Small intestine (tissue), 7 donors: Measurements from ENCODE around the gene TBX15. TPM values are rescaled to one million over a fixed set of nuclear protein-coding genes. Genes with fewer than 3 reads are reported as not detected.

ENCODE experiments used
- DNase-seq, 2 donors: peaks; one replicate each; pipeline versions ENCODE4 v3.0.0 to v3.0.0-alpha.2; 2013
- FAIRE-seq: peaks from 2 replicates; lab custom pipeline; 2012; peaks lifted over from hg19 to GRCh38; lab: Jason Lieb, UNC
- H3K27ac ChIP-seq, 3 donors: one replicate each; pipeline ENCODE4 v1.5.1; 2013; ENCODE audit warnings: low read length in 2 of 3, mild to moderate bottlenecking in 2 of 3, control low read depth in 1 of 3, inconsistent platforms in 1 of 3, low read depth in 1 of 3, moderate library complexity in 1 of 3
- H3K27me3 ChIP-seq, 3 donors: one replicate each; pipeline ENCODE4 v1.6.1; 2013; ENCODE audit warnings: low read length in 3 of 3, inconsistent platforms in 1 of 3; ENCODE audit not compliant: control insufficient read depth in 3 of 3, insufficient read depth in 3 of 3
- H3K36me3 ChIP-seq, 3 donors: one replicate each; pipeline ENCODE4 v1.6.1; 2013; ENCODE audit warnings: low read length in 3 of 3, inconsistent platforms in 1 of 3, low read depth in 1 of 3, mild to moderate bottlenecking in 1 of 3, moderate library complexity in 1 of 3; ENCODE audit not compliant: control insufficient read depth in 3 of 3, insufficient read depth in 2 of 3
- H3K4me1 ChIP-seq, 3 donors: one replicate each; pipeline ENCODE4 v1.6.1; 2013; ENCODE audit warnings: low read length in 2 of 3, inconsistent platforms in 1 of 3, low read depth in 1 of 3, mild to moderate bottlenecking in 1 of 3, moderate library complexity in 1 of 3; ENCODE audit not compliant: control insufficient read depth in 3 of 3, insufficient read depth in 2 of 3
- H3K4me3 ChIP-seq, 3 donors: one replicate each; pipeline ENCODE4 v1.5.1; 2013; ENCODE audit warnings: low read length in 3 of 3, control low read depth in 1 of 3, inconsistent platforms in 1 of 3, low read depth in 1 of 3, mild to moderate bottlenecking in 1 of 3, moderate library complexity in 1 of 3
- H3K9me3 ChIP-seq, 2 donors: one replicate each; pipeline ENCODE4 v1.6.1; 2013; ENCODE audit warnings: low read depth in 1 of 2, low read length in 1 of 2; ENCODE audit not compliant: control insufficient read depth in 2 of 2, insufficient read depth in 1 of 2
- WGBS, 3 donors: extraction: QIAGEN DNeasy Blood & Tissue Kit; methylation state at CpG; one replicate each; pipeline ENCODE4 v1.1.7; 2013; 5-methylcytosine and 5-hydroxymethylcytosine counted together
- polyA plus RNA-seq, 4 donors: library from polyadenylated mRNA; stranded (reverse) in 3 of 4; unstranded in 1 of 4; fragments of 200-250 nt in 3 of 4; fragments of 120-200 nt in 1 of 4; gene quantifications; one replicate each; pipeline versions ENCODE4 v1.2.1 to v1.2.3, GENCODE V29; 2013
- donor health status: healthy with polysubstance abuse.
- donor health status: control.
- donor health status: control.
- donor health status: Bipolar disorder and iron deficiency.
- donor health status: healthy.

TBX15 gene
- polyA plus RNA-seq, 4 donors = 0.09 to 0.18 TPM; not detected in 2

DNA sequence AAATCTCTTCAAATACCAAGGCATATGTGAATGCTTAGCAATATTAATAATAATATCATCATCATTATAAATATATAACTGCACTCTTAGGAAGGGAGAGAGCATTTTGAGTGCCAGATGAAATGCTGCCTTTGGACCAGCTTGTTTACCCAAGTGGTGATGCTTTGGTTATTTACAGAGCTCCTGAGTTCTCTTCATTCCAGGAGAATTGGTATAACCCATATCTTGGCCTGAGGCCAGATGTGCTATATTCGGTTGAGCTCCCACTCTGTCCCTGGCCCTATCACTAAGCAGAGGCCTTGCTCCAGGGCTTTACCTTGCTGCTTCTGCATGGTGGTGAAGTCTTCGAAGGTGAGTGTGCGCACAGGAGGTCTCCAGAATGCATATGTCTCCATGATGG is 89.4 kb downstream of the TBX15 start:
- WGBS, 3 donors = 87 to 89% (median 88%) methylated on average over 3 of the region's 3 CpGs
- H3K27me3 ChIP-seq = no peaks in the 10 kb centered on the region

DNA sequence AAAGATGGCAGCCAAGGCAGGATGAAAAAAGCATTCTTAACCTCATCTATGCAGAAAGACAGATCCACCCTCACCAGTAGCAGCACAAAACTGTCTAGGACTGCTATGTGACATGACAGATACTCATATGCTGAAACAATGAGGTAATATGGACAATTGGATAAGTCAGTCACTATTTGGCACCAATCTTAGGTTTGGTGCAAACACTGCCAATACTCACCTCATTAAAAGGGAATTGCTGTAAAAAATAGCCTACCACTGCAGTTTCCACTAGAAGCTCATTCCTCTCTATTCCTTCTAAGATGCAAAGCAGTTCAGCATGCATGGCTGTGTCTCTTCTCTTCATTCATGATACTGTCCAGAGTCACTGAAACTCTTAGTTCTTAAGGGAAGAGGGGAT is 91.7 kb downstream of the TBX15 start:
- Histone ChIP-seq H3K27ac (no peak overlapping the region), H3K4me1 (no peaks in the 10 kb centered on the region), H3K9me3 (no peaks in the 10 kb centered on the region), H3K36me3 (no peaks in the 10 kb centered on the region), H3K4me3 (no peak overlapping the region), H3K27me3 (no peaks in the 10 kb centered on the region)
- no peak for FAIRE-seq
- no peak for DNase-seq

More for the DNA sequence above, 89.4 kb downstream of the TBX15 start:
- DNase-seq (no peak), FAIRE-seq (no peak)
- Histone ChIP-seq H3K4me3 (no peak overlapping the region), H3K36me3 (no peaks in the 10 kb centered on the region), H3K9me3 (no peaks in the 10 kb centered on the region), H3K27ac (no peak overlapping the region), H3K4me1 (no peaks in the 10 kb centered on the region)

DNA sequence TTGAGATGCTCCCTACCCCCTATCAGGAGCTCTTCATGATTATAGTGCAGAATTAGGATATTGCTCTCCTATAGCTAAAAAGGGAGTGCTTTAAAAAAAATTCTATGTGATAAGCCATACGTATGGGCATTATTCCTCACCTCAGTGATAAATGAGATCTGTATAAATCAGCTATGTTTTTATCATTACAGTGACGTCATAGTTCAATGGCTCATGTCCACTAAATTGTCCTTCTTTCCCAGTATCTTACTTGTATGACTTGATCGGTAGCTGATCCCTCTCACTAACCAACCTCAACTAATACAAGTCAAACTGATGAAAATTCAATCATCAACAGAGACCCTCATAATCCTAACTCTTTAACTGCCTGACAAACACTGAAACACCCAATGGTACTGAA is 93.3 kb downstream of the TBX15 start:
- Histone ChIP-seq H3K27me3 (no peaks in the 10 kb centered on the region), H3K4me1 (no peaks in the 10 kb centered on the region), H3K27ac (no peak overlapping the region), H3K9me3 (no peaks in the 10 kb centered on the region), H3K4me3 (no peak overlapping the region), H3K36me3 (no peaks in the 10 kb centered on the region)
- FAIRE-seq (no peak), DNase-seq (no peak)
- WGBS, 3 donors = 70 to 88% (median 74%) methylated on average over 3 of the region's 3 CpGs

DNA sequence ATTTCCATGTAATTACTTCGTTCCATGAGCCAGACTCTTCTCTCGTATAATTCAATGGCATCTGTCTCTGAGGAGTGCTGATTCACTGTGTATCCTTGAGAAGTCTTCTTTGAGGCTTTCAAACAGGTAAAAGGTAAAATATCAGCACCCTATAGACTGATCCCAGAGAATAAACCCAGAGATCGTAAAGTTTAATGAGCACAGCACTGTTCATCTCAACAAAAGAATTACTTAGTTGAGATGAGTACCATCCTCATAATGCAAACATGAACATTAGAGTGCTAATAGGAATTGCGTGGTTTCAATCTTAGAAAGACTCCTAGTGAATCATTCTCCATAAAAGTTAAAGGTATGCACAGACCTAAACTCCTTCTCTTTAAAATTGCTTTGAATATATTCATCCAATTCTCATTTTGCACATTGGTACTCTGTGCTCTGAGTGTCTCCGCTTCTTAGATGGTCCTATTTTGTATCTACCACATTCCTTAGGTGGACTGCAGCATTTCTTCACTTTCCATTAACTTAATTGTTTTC is 97.2 kb downstream of the TBX15 start:
- FAIRE-seq (no peak), DNase-seq (no peak)
- no peaks in the 10 kb centered on the region for H3K4me1 ChIP-seq
- H3K27me3 ChIP-seq = no peaks in the 10 kb centered on the region
- H3K4me3 ChIP-seq = no peak overlapping the region
- H3K9me3 ChIP-seq = no peaks in the 10 kb centered on the region
- no peaks in the 10 kb centered on the region for H3K36me3 ChIP-seq
- WGBS, 3 donors = 81 to 87% (median 82%) methylated on average over 5 of the region's 5 CpGs
- no peak overlapping the region for H3K27ac ChIP-seq

DNA sequence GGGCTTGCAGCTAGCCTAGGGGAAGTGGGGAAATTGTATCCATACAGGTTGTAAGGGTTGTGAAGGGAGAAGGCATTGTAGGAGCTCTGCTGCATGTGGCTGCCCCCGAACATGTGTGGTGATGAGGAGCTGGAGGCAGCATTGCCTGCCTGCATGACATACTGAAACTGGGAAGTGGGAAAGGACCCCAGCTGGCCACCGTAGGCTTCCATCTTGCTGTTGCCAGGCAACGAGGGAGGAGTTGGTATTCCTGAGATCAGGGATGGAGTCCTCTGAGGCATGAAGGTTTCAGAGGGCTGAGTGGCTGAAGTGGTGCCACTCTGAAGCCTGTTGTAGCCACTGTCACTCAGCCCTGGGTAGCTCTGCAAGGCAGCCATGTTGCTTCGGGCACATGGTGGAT is 103.2 kb downstream of the TBX15 start:
- Histone ChIP-seq H3K4me1 (no peaks in the 10 kb centered on the region), H3K9me3 (no peaks in the 10 kb centered on the region), H3K36me3 (no peaks in the 10 kb centered on the region), H3K27me3 (no peaks in the 10 kb centered on the region), H3K4me3 (no peak overlapping the region), H3K27ac (no peak overlapping the region)
- no peak for DNase-seq
- 78 to 88% (median 81%) methylated on average over 4 of the region's 4 CpGs for WGBS, 3 donors
- FAIRE-seq = no peak

DNA sequence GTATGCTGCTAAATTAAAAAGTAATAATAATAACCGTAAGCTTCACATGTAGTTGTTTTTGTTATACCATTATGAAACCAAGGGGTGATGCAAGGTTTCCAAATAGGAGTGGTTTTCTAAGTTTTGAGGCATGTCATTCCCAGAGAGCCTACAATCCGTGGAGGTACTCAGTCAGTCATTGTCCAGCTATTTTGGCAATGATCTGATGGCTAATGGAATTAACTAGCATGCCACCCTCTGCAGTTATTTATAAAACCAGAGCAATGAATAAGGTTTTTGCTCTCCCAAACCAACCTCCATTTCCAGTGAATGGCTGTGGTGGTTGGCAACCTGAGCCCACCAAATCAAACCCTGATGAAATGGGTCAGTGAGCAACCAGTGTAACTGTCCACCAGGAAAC is 106.4 kb downstream of the TBX15 start:
- Histone ChIP-seq H3K9me3 (no peaks in the 10 kb centered on the region), H3K27me3 (no peaks in the 10 kb centered on the region), H3K27ac (no peak overlapping the region), H3K4me3 (no peak overlapping the region), H3K4me1 (no peaks in the 10 kb centered on the region), H3K36me3 (no peaks in the 10 kb centered on the region)
- FAIRE-seq (no peak), DNase-seq (no peak)
- WGBS, 3 donors = 71 to 82% (median 78%) methylated on average over 2 of the region's 2 CpGs

DNA sequence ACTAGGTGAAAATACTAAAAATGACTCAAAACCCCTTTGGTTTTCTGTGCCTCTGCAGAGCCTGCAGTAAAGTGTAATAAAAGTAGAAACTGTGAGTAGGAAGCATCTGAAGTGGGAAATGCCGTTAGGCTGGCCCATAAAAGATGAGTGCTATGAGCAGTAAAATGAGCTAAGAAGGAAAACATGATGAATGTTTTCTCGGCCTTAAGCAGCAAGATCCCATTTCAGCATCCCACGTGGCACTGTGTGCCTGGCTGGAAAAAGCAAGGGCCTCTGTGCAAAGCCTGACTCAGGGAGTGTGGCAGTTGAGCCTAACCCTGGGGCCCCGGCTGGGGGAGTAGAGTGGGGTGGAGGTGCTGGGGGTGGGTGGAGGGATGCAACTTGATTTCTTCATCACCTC is 109.5 kb downstream of the TBX15 start:
- no peaks in the 10 kb centered on the region for H3K9me3 ChIP-seq
- no peaks in the 10 kb centered on the region for H3K27me3 ChIP-seq
- no peak overlapping the region for H3K27ac ChIP-seq
- no peaks in the 10 kb centered on the region for H3K4me1 ChIP-seq
- 57 to 78% (median 78%) methylated on average over 4 of the region's 4 CpGs for WGBS, 3 donors
- DNase-seq (no peak), FAIRE-seq (no peak)
- H3K36me3 ChIP-seq = no peaks in the 10 kb centered on the region
- H3K4me3 ChIP-seq = no peak overlapping the region

DNA sequence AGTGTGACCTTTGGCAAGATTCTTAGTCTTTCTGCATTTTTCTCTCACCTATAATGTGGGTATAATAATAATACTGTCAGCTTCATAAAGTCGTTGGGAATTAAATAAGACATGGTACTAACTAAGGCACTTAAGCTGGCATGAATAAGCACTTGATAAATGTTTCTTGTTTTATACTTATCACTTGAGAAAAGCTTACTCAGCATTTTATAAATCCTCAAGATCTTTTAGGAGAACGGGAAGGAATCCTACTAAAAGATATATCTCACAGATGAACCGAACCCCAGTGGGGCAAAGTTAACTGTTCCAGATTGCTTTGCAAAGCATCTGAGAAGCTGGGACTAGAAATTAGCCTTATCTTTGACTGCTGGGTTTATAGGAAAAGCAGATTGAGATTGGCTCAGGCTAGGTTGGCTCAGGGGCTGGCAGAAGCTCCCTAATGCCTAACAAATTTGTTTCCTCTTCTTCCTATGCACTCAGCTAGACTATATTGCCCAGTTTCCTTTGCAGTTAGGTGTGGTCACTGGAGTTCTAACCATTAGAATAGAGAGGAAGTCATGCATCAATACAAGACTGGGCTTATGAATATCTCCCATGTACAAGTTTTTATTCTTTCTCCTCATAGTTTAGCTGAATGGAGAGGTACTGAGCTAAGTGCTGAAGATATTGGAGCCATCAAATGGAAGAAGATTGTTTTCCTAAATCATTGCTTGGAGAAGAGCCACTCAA is 110.3 kb downstream of the TBX15 start:
- 58 to 66% (median 62%) methylated on average over 3 of the region's 3 CpGs for WGBS, 3 donors
- H3K4me1 ChIP-seq = no peaks in the 10 kb centered on the region
- DNase-seq (no peak), FAIRE-seq (no peak)
- no peaks in the 10 kb centered on the region for H3K9me3 ChIP-seq
- no peaks in the 10 kb centered on the region for H3K36me3 ChIP-seq
- H3K27me3 ChIP-seq = no peaks in the 10 kb centered on the region
- H3K27ac ChIP-seq = no peak overlapping the region
- H3K4me3 ChIP-seq = no peak overlapping the region
